IMR-90 (cell line): Measurements from ENCODE around the gene DSG1. TPM values are rescaled to one million over a fixed set of nuclear protein-coding genes. Genes with fewer than 3 reads are reported as not detected.

Source experiments
- ATAC-seq: fragments of 200-7000 bp; cut with Tn5 transposase; 2 replicates; pipeline ENCODE4 v1.9.1; 2020; ENCODE audit warnings: low read depth, mild to moderate bottlenecking, moderate library complexity
- BruUV-seq: library from RNA; stranded (reverse); fragments of 400-500 nt; replicated peaks from 2 replicates; lab custom pipeline; 2021; lab: Mats Ljungman, UMichigan
- CTCF ChIA-PET: fragments of 300-600 bp; formaldehyde crosslinking; extraction: SDS; loops from one replicate; lab custom pipeline; 2021; ENCODE audit warnings: antibody characterized with exemption; lab: Yijun Ruan, JAX
- POLR2A ChIA-PET: fragments of 300-600 bp; sonication (Branson Sonifier 250); formaldehyde crosslinking; loops from one replicate; lab custom pipeline; 2022; ENCODE audit warnings: antibody characterized with exemption; ENCODE audit not compliant: unreplicated experiment; lab: Charles Lee
- DNase-seq: peaks from one replicate; pipeline ENCODE4 v3.0.0; 2013
- H2AFZ ChIP-seq: replicated peaks from 2 replicates; pipeline ENCODE3; 2013; ENCODE audit warnings: low read length, mild to moderate bottlenecking; ENCODE audit not compliant: poor library complexity
- H2AK5ac ChIP-seq: 2 replicates; pipeline ENCODE4 v1.6.1; 2013; ENCODE audit warnings: low read depth, low read length, inconsistent platforms
- H2AK9ac ChIP-seq: replicated peaks from 2 replicates; pipeline ENCODE3; 2013; ENCODE audit warnings: mild to moderate bottlenecking, low read depth, low read length, moderate library complexity; ENCODE audit not compliant: poor library complexity
- H2BK120ac ChIP-seq: 2 replicates; pipeline ENCODE4 v1.6.1; 2013; ENCODE audit warnings: low read depth, low read length, inconsistent platforms
- H2BK15ac ChIP-seq: 3 replicates; pipeline ENCODE4 v1.6.1; 2013; ENCODE audit warnings: low read depth, low read length, inconsistent platforms
- H2BK20ac ChIP-seq: 2 replicates; pipeline ENCODE4 v1.6.1; 2013; ENCODE audit warnings: low read depth, mild to moderate bottlenecking, inconsistent platforms, low read length, moderate library complexity
- H2BK5ac ChIP-seq: 2 replicates; pipeline ENCODE4 v1.6.1; 2013; ENCODE audit warnings: mild to moderate bottlenecking, low read depth, low read length, inconsistent platforms; ENCODE audit not compliant: poor library complexity, severe bottlenecking
- H3K14ac ChIP-seq: replicated peaks from 2 replicates; pipeline ENCODE4 v1.6.1; 2013; ENCODE audit warnings: low read depth, low read length, inconsistent platforms
- H3K18ac ChIP-seq: 2 replicates; pipeline ENCODE4 v1.6.1; 2013; ENCODE audit warnings: low read depth, low read length, control low read depth
- H3K23ac ChIP-seq: 2 replicates; pipeline ENCODE4 v1.6.1; 2013; ENCODE audit warnings: low read depth, low read length, inconsistent platforms
- H3K27ac ChIP-seq: 2 replicates; pipeline ENCODE4 v1.5.1; 2013; ENCODE audit warnings: mild to moderate bottlenecking, control low read depth, low read length; ENCODE audit not compliant: insufficient read depth
- H3K27me3 ChIP-seq: 2 replicates; pipeline ENCODE4 v1.6.1; 2013; ENCODE audit warnings: low read length; ENCODE audit not compliant: control insufficient read depth, insufficient read depth
- H3K36me3 ChIP-seq: 2 replicates; pipeline ENCODE4 v1.6.1; 2013; ENCODE audit warnings: low read length, mixed read lengths; ENCODE audit not compliant: control insufficient read depth, insufficient read depth
- H3K4ac ChIP-seq: 2 replicates; pipeline ENCODE4 v1.6.1; 2013; ENCODE audit warnings: low read depth, low read length, inconsistent platforms
- H3K4me1 ChIP-seq: 2 replicates; pipeline ENCODE4 v1.6.1; 2013; ENCODE audit warnings: low read length, mixed read lengths; ENCODE audit not compliant: control insufficient read depth, insufficient read depth
- H3K4me2 ChIP-seq: 2 replicates; pipeline ENCODE4 v1.6.1; 2013; ENCODE audit warnings: low read depth, mild to moderate bottlenecking, control low read depth, low read length, moderate library complexity
- H3K4me3 ChIP-seq: 2 replicates; pipeline ENCODE4 v1.5.1; 2013; ENCODE audit warnings: low read depth, mild to moderate bottlenecking, control low read depth, low read length, moderate library complexity; ENCODE audit not compliant: insufficient read depth
- H3K56ac ChIP-seq: 2 replicates; pipeline ENCODE4 v1.6.1; 2013; ENCODE audit warnings: low read length, inconsistent platforms; ENCODE audit not compliant: insufficient read depth; ENCODE audit errors: extremely low read depth
- H3K79me1 ChIP-seq, 2 experiments: 2 replicates each; pipeline ENCODE4 v1.6.1; 2013; ENCODE audit warnings: low read length in 2 of 2, inconsistent platforms in 1 of 2, low read depth in 1 of 2
- H3K9ac ChIP-seq: 2 replicates; pipeline ENCODE4 v1.6.1; 2013; ENCODE audit warnings: low read depth, low read length, control low read depth
- H3K9me1 ChIP-seq: 2 replicates; pipeline ENCODE4 v1.6.1; 2013; ENCODE audit warnings: low read length, inconsistent platforms; ENCODE audit not compliant: insufficient read depth
- H3K9me3 ChIP-seq: 2 replicates; pipeline ENCODE4 v1.6.1; 2013; ENCODE audit warnings: low read length; ENCODE audit not compliant: control insufficient read depth, insufficient read depth
- H4K20me1 ChIP-seq: 2 replicates; pipeline ENCODE4 v1.6.1; 2013; ENCODE audit warnings: low read length, inconsistent platforms; ENCODE audit not compliant: insufficient read depth
- H4K5ac ChIP-seq: 2 replicates; pipeline ENCODE4 v1.6.1; 2013; ENCODE audit warnings: mild to moderate bottlenecking, low read depth, low read length, control low read depth
- H4K8ac ChIP-seq, 2 experiments: 2 replicates each; pipeline ENCODE4 v1.6.1; 2013; ENCODE audit warnings: low read depth in 2 of 2, low read length in 2 of 2, control low read depth in 1 of 2, inconsistent platforms in 1 of 2
- H4K91ac ChIP-seq: 2 replicates; pipeline ENCODE4 v1.6.1; 2013; ENCODE audit warnings: low read depth, low read length, inconsistent platforms; ENCODE audit not compliant: insufficient read depth
- RFX5 ChIP-seq: IDR thresholded peaks from 2 replicates; pipeline ENCODE4 v1.8.0; 2012; ENCODE audit warnings: low read depth, mild to moderate bottlenecking, low read length, moderate library complexity
- WGBS, 2 experiments: methylation state at CpG; one replicate each; pipeline versions ENCODE4 v1.1.5 to v1.1.7; 2013; ENCODE audit warnings: missing lambda C conversion rate in 2 of 2; ENCODE audit not compliant: insufficient read length in 1 of 2; ENCODE audit errors: extremely low coverage in 2 of 2; 5-methylcytosine and 5-hydroxymethylcytosine counted together
- dilution Hi-C: fragments of 300-500 bp; cut with HindIII; formaldehyde crosslinking; loops from one replicate; pipeline ENCODE4 v1.14.3; 2018; ENCODE audit warnings: low sequenced_read_pairs; ENCODE audit not compliant: unreplicated experiment
- in situ Hi-C: fragments of 300-500 bp; cut with MboI; formaldehyde crosslinking; loops from 3 replicates; pipeline ENCODE4 v1.14.3; 2019; ENCODE audit warnings: low sequenced_read_pairs, inconsistent platforms, mixed read lengths
- intact Hi-C: fragments of 100-400 bp; cut with micrococcal nuclease; formaldehyde crosslinking; loops from 2 replicates; pipeline ENCODE4 v1.10.0; 2022
- polyA plus RNA-seq, 3 experiments: library from polyadenylated mRNA; depleted of rRNA; stranded (reverse); fragments of >200 nt; gene quantifications; 2 replicates each; pipeline ENCODE4 v1.2.3, GENCODE V29; 2012; ENCODE audit warnings: low replicate concordance in 1 of 3
- total RNA-seq: library from RNA; depleted of rRNA; stranded (reverse); fragments of >200 nt; gene quantifications from 2 replicates; pipeline ENCODE4 v1.2.3, GENCODE V29; 2012
- TF ChIP-seq, protein P1 (sequence below): fragments of 150-350 bp; IDR thresholded peaks from 2 replicates; pipeline ENCODE4 v1.6.1; 2016; ENCODE audit warnings: low read depth, mild to moderate bottlenecking, low read length, moderate library complexity, borderline replicate concordance

DSG1 gene
- total and polyA plus RNA-seq, 2 of the 4 experiments (the other 2 are of a cell fraction) = not detected

DNA sequence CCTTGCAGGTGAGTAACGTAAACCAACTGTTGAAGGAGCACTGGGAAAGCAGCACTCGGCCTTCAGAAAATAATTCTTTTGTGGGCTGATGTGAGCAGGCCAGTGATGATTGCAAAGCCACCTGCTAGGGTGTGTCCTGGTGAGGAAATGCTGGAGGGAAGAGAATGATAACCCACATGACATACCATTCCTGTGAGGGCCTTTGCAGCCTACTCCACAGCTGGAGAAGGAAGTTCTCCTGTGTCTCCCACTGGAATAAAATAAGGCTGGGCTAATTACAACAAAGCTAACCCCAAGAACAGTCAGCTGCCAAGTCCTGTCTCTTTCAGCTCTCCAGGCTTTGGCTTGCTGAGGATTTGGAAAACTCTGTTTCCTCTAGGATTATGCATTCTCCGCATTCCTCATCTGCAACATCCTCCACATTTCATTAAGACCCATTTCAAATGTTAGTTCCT, 16.7 kb upstream of the DSG1 start:
- no TSS peak for BruUV-seq
- no CpG with 5 or more reads among the region's 3 CpGs for WGBS, 2 experiments

More for the DNA sequence above, 16.7 kb upstream of the DSG1 start:
- Histone ChIP-seq H3K4me1 (no peaks in the 10 kb centered on the region), H3K36me3 (no peaks in the 10 kb centered on the region), H2BK20ac (no peak overlapping the region), H4K91ac (no peak overlapping the region), H2BK15ac (no peak overlapping the region), H3K18ac (no peak overlapping the region), H3K9me3 (no peaks in the 10 kb centered on the region), H2AK5ac (no peak overlapping the region), H2BK120ac (no peak overlapping the region), H2AFZ (no peak overlapping the region), H3K4me3 (no peak overlapping the region), H2BK5ac (no peak overlapping the region), H3K14ac (no peak overlapping the region), H3K23ac (no peak overlapping the region), H4K20me1 (no peaks in the 10 kb centered on the region), H4K8ac (no peak overlapping the region), H3K27me3 (no peaks in the 10 kb centered on the region), H3K4me2 (no peak overlapping the region), H3K27ac (no peak overlapping the region), H3K4ac (no peak overlapping the region), H3K79me1 (no peaks in the 10 kb centered on the region), H3K9ac (no peak overlapping the region), H2AK9ac (no peak overlapping the region), H3K9me1 (no peaks in the 10 kb centered on the region), H4K5ac (no peak overlapping the region), H3K56ac (no peak overlapping the region)
- intact Hi-C loops = no loop called here
- dilution Hi-C loops = no loop called here
- no peak for ATAC-seq
- ChIA-PET CTCF (interaction anchor here (0.6 kb wide), 1 partner anchor 693 kb away, joined by 3 read pairs; no protein-coding TSS in a partner anchor), POLR2A (no interaction called here)
- TF ChIP-seq, protein P1, sequence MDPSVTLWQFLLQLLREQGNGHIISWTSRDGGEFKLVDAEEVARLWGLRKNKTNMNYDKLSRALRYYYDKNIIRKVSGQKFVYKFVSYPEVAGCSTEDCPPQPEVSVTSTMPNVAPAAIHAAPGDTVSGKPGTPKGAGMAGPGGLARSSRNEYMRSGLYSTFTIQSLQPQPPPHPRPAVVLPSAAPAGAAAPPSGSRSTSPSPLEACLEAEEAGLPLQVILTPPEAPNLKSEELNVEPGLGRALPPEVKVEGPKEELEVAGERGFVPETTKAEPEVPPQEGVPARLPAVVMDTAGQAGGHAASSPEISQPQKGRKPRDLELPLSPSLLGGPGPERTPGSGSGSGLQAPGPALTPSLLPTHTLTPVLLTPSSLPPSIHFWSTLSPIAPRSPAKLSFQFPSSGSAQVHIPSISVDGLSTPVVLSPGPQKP = no peak
- TF ChIP-seq RFX5 = no peak
- DNase-seq = peak; percentile 7
- in situ Hi-C loops = no loop called here
